Stimulated activated CD8-positive, alpha-beta memory T cell treated with anti-CD3 and anti-CD28 coated beads, Interleukin-15, amount 100 ng/mL, for 24 hours (primary cell): ENCODE results near the gene KIF23.
A peak's percentile ranks its signal among the peaks of the same experiment; 100 is the strongest.
"Not testable (repeated sequence)": the region's sequence is repeated elsewhere in the genome, so short reads cannot be mapped to it uniquely, and the experiment has no call there.

Experiments used
- DNase-seq: peaks from one replicate; pipeline ENCODE4 v3.0.0-alpha.2; 2020; ENCODE audit warnings: low read depth

Gene KIF23

DNA sequence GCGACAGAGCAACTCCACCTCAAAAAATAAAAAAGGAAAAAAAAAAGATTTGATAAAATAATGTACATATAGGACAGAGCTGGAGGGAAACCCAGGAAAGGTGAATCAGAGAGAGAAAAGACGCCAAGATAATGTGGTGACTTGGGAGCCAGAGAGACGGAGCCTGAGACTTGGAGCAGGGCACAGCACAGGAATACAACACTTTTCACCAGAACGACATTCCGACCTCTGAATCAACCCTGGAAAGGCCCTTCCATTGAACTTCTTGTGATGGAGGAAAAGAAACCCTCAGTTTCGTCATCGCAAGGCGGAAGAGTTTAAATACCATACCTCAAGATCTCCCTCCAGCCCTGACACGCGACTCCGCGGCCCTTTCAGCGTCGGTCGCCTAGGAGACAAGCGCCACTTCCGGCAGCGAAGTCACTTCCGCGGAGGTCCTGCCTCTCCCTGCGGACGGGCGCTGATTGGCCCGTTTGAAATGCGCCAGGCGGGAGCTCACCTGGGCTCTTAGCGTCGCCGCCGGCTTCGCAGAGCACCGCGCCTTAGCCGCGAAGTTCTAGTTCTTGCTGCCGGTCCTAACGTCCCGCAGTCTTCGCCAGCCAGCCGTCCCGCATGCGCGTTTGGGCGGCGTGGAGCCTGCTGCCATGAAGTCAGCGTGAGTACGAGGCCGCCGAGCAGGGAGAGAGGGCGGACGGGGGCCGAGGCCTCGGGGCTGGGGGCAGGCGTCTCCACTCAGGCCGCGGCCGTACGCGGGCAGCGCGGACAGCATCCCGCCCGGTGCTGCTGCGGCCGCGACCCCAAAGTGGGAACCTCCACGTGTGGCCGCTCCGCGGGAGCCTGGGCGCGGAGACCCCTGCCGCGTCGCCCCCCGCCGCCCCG is at the start of gene KIF23:
KIF23 (plus strand) TSS at position 528 of the 879 bp plus-strand sequence; CDS start at position 645, 117 bp downstream.
- DNase-seq, result peak; percentile 74

DNA sequence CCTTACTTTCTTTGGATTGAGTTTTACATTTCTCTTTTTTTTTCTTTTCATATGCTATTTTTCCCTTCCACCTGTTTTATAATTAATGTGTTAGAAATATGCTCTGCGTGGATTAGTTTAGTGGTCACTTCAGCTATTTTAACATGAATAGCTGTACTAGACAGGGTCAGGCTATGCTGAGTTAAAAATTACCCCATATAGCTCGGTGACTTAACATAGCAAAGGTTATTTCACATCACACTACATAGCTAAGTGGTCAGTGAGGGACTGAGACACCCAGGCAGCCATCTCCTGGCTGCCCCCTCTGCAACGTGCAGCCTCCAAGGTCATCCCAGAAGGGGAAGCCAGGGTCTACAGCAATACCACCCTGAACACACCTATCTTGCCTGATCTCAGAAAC is 46.9 kb upstream of the KIF23 start:
- DNase-seq, result no peak

DNA sequence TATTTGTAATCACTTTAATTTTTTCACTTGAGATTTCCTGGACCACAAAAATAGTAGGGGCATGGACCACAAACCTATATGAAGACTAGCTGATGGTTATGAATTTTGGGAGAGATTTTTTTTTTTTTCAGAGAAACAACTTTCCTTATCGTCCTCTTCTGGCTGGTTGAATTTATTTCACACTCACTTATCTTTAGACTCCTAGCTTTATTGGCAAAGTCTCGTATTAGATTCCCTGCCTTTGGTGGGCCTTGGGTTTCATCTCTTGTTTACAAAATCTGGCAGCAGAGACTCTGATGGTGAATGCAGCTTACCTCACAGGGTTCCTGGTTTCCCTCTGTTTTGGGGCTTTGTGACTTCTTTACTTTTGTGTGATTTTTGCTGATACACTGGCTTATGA is 44.5 kb upstream of the KIF23 start:
- DNase-seq, result no peak

DNA sequence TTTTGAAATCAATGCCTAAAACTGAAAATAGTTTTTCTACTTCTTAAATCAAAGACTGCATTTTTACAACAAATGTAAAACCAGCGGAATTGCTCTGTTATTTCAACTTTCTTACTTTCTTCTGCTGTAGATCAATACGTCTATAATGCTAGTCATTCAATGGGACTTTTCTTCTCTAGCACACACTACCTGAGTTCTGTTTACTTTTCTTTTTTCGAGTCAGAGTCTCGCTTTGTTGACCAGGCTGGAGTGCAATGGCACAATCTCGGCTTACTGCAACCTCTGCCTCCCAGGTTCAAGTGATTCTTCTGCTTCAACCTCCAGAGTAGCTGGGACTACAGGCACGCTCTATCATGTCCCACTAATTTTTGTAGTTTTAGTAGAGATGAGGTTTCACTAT is 40.7 kb upstream of the KIF23 start:
- no peak for DNase-seq

DNA sequence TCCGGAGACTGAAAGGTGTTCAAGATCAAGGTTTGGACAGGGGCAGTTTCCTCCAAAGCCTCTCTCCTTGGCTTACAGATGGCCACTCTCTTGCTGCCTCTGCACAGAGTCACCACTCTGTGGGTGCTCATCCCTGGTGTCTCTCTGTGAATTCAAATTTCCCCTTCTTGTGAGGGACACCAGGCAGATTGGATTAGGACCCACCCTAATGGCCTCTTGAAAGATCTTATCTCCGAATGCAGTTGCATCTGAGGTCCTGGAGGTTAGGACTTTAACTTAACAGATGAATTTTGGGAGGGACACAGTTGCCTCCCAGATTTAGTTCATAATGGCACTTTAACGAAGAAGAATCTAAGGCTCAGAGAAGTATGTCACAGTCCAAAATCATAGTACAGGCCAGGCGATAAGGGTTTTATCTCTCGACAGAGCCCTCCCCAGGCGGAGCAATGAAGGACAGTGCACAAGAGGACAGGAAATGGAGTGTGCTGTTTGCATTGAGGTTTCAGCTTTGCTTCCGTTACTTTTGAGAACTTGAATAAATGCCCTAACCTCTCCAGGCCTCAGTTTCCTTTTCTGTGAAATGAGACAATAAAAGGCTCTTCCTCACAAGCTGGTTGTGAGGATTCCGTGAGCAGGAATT is 38.9 kb upstream of the KIF23 start:
- DNase-seq, result no peak

DNA sequence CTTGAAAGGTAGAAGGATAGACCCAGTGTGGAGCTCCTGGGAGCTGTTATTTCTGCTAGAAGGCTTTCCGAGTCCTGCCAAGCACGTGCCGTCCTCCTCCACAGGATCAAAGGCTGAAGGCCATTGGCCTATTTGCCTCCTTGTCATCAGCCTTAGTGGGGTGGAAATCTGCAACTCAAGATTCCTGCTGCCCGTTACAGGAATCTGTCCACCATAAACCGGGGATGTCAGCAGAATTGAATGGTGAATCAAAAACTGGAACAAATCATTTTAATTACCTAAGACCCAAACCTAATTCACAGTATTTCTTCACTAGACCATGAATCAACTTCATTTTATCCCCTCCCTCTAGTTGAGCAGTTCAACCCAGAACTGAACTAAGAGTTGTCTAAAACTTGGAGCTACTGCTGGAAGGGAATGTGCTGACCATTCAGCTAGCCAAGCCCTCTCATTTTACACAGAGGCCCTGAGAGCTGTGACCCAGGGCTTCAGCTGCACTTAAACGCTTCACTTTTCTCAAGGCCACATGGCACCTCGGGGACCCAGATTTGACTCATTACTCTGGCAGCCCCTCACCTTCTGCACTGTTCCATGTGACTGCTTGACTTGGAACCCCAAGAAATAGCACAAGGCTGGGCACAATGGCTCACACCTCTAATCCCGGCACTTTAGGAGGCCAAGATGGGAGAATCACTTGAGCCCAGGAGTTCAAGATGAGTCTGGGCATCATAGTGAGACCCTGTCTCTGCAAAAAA is 36.8 kb upstream of the KIF23 start:
- DNase-seq, result no peak

DNA sequence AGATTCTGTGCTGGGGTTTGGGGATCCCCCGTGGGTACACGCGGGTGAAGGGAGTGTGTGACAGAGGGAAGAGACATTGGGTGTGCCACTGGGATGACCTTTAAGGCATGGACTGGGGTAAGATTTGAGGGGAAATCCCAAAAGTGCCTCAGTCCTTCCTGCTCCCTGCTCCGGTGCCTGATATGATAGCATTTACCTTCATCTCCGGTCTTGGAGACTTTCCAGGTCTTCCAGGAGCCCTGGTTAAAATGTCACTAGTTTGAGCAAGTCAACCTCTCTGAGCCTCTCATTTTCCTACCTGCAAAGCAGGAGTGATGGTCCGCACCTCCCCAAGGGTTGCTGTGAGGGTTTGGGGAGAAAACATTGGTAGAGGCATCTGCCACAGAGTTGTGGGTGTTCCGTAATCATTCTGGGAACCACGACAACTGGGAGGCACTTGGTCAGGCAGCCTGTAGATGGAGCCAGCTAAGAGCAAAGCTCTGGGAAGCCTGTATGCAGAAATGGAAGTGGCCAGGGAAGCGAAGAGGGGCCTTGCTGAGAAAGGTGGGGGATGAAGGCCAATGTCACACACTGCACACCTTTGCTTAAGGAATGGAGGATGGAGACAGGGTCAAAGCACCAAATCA is 33.9 kb upstream of the KIF23 start:
- DNase-seq, result no peak

DNA sequence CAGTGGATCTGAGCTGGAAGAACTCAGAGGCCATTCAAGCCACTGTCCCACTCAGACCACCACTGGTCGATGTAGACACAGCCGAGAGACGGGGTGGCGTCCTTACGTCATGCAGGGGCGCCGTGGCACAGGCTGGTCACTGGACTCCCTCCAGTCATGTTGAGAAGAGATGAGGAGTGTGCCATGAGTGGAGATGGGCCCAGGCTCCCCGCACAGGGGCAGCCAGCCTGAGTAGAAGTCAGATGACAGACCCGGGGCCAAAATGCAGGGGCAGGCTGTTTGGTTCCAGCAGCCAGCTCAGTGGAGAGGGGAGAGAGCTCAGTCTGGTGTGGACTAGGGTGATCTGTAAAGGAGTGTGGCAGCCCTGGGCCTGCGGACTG is 33.4 kb upstream of the KIF23 start:
- no peak for DNase-seq

DNA sequence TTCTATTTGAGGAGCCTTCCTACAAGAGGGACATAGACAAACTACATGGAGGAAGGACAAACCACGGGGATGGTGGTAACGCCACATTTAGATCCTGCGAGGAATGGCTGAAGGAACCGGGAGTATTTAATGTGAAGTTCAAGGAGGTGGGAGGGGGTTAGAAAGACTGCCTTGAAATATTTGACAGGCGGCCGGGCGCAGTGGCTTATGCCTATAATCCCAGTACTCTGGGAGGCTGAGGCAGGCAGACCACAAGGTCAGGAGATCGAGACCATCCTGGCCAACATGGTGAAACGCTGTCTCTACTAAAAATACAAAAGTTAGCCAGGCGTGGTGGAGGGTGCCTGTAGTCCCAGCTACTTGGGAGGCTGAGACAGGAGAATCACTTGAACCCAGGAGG is 32.0 kb upstream of the KIF23 start:
- not testable (repeated sequence) for DNase-seq

DNA sequence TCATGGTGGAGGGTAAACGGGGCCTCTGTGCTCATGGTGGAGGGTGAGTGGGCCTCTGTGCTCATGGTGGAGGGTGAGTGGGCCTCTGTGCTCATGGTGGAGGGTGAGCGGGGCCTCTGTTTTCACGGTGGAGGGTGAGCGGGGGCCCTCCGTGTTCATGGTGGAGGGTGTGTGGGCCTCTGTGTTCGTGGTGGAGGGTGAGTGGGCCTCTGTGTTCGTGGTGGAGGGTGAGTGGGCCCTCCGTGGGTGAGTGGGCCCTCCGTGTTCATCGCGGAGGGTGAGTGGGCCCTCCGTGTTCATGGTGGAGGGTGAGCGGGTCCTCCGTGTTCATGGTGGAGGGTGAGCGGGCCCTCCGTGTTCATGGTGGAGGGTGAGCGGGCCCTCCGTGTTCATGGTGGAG is 30.1 kb upstream of the KIF23 start:
- not testable (repeated sequence) for DNase-seq

DNA sequence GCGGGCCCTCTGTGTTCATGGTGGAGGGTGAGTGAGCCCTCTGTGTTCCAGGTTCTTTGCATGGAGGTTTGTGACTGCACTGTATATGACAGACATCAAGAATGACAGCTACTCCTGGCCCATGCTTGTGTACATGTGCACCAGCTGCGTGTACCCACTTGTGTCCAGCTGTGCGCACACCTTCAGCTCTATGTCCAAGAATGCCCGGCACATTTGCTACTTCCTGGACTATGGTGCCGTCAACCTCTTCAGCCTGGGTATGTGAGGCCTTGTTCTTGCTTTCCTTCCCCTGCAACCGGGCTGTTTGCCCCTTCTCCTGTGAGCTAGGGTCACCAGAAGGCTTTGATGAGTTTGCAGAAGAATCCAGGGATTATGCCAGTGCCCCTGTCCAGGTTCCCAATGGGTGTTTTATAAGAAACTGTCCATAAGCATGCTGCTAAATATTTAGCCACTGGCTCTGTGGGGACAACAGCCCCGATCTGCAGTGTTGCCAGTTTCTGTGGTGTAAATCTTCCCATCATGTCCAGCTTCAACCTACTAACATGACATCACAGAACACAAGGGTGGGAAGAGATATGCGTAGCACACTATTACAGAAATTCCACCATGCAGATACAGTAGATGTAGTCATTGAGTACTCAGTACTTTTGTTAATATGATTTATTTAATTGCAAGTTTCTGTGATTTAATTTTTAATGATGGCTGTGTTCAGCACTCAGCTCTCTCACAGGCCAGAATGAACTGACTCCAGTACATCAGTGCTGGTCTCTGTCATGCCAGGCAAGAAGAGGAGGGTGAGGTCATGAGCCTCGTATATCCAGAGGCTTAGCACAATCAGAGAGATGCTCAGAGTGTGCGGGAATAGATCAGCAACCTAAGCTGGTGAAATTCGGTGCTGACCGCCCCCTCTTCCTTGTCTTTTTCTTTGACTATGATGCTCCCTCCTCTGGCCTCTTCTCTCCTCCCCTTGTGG is 29.2 kb upstream of the KIF23 start:
- no peak for DNase-seq

DNA sequence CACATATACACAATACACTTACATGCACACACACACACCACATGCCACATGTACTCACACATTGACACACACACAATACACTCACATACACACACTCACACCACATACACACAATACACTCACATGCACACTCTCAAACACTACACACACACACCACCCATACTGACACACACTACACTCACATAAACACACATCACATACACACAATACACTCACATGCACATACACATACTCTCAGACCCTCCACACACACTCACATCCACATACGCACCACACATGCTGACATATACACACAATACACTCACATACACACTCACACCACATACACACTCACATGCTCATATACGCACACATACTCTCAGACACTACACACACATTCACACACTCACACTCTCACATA is 28.3 kb upstream of the KIF23 start:
- DNase-seq, result no peak

DNA sequence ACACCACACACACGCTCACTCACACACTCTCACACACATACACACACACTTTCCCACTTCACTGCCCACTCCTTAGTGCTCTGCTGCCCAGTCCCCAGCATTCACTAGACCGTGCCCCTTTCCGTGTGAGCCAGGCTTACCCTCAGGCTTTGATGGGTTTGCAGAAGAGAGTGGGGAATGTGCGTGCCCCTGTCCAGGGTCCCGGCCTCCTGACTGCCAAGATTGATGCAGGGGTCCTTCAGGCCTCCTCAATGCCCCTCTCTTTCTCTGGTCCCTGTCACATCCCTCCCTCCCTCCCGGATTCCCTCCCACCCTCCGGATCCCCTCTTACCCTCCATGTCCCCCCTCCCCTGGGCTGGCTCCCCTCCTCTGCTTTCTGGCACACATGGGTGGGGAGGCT is 27.9 kb upstream of the KIF23 start:
- DNase-seq, result no peak

DNA sequence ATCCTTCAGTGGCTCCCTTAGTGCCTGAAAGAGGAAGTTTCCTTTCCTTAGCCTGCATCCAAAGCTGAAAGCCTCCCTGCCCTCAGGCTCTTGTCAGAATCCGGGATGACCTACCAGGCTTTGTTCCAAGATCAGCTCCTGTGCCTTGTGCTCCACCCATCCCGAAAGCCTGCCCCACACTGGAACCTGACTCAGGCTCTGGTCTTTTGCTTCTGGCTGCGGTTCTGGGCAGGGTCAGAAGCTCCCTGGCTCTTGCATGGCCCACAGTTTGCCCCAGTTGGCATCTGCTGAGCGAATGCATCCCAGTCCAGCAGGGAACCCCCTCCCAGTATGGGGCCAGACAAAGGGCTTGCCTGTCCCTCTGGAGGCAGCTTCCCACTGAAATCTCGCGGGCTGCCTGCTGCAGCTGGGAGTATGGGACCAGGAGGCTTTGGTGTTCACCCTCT is 25.9 kb upstream of the KIF23 start:
- DNase-seq, result no peak

DNA sequence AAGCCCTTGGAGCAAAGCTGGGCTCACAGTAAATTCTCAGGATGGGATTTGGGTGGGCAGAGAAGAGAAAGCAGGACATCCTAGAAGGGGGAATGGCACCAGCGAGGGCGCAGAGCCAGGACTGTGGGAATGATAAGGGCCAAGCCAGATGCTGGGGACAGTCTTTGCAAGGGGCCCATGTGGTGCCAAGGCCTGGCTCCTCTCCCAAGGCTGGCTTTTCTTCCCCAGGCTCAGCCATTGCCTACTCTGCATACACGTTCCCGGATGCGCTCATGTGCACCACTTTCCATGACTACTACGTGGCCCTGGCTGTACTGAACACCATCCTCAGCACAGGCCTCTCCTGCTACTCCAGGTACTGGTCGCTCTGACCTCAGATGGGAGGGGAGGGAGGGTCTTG is 24.7 kb upstream of the KIF23 start:
- no peak for DNase-seq

DNA sequence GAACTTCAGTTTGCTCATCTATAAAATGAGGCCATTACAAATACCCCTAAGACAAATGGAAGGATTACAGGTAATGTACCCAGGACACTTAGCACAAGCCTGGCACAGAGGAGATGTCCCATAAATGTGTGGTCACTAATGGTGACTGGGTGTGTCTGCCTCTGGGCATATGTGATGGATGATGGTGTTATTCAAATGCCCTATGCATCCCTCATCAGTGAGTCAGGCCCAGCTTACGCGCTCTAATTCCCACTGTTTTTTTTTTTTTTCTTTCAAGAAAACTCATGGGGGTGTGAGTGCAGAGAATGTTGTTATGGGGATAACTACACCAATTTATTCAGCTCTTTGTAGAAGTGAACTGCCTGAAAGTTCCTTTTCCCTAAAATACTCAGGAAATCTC is 23.6 kb upstream of the KIF23 start:
- DNase-seq, result no peak

DNA sequence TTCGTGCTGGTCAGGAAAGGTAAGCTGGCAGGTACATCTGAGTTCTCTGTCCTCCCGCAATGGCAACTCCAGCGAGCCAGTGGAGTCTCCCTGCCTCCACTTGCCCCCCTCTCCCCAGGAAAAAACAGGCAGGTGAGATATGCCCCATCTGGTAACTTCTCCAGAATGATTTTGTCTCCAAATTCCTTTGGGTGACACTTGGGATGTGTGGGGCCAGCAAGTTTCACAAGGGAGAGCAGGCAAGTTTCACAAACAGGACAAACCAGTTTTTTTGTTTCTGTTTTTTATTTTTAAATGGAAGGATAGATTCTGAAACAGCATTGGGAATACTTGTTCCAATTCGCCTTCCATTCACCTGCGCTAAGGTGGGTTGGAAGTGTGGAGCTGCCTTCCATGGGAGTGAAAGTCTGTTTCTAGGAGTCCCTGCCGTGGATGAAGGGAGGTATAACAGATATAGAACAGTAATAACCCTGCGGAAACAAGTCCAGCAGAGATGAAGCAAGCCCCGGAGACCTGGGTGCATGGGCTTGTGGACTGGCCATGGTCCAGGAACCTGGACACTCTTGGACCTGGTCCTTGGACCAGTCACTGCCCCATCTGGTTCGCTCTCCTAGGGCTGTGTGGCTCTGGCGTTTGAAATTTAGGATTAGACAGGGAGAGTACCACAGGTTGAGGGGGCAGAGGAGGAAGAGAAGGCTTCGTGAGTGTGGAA is 22.9 kb upstream of the KIF23 start:
- DNase-seq, result no peak

DNA sequence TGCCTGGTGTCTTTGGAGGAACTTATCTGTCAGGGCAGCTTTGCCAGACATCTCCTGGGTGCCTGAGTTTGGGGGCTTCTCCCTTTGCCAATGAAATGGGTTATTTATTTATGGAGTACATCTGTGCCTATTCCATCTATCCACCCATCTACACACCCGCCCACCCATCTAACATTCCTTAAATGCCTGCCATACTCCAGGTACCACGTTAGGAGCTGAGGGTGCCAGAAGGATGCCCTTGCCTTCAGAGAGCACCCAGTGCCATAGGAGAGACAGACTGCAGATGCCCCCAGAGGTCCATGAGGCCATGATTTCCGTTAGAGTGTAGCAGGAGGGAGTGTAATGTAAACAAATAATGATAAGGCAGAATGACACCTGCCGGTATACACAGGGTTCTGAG is 21.8 kb upstream of the KIF23 start:
- no peak for DNase-seq

DNA sequence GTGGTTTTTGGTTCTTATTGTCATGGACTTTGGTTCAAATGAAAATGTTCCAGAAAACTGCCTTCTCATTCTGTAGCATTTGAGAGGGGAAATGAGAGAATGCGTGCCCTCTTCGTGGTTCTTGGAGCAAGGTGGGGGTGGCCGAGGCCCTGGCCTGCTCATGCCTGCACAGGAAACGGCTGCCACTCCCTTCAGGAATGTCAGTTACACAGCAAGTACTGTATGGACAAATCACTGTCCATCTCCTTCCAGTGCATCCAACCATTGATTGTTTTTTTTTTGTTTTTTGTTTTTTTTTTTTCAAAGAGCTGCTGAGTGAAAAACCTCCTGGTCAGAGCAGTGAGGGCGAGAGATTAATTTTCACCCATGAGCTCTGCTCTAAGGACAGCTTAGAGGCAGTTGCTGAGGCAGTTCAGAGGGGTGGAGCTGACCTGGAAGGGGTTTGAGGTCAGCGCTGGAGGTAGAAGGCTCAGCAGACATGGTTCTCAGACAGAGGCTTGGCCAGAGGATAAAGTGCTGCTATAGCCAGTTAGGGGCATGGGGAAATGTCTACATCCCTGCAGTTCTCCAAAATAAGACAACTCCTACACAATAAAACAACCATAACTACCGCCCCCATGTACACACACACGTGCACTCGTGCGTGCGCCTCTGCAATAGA is 20.2 kb upstream of the KIF23 start:
- no peak for DNase-seq
